Upper lobe of left lung (tissue), 6 donors: ENCODE data around the gene GUCY1A1. TPM values are rescaled to one million over a fixed set of nuclear protein-coding genes. Genes with fewer than 3 reads are reported as not detected.

Experiments used
- ATAC-seq, 2 donors: fragments of 200-7000 bp; cut with Tn5 transposase; one replicate each; pipeline ENCODE4 v1.9.1; 2022; ENCODE audit warnings: mild to moderate bottlenecking in 2 of 2, moderate library complexity in 2 of 2; ENCODE audit not compliant: low FRiP score in 2 of 2
- DNase-seq, 2 donors: peaks; one replicate each; pipeline ENCODE4 v3.0.0-alpha.2; 2019 to 2020
- H3K27ac ChIP-seq, 4 donors: fragments of 200-600 bp; sonication (generic); one replicate each; pipeline ENCODE4 v1.5.1; 2016 to 2019
- H3K27me3 ChIP-seq, 4 donors: fragments of 200-600 bp; sonication (generic); one replicate each; pipeline ENCODE4 v1.5.1; 2017 to 2019
- H3K36me3 ChIP-seq, 4 donors: fragments of 200-600 bp; sonication (generic); one replicate each; pipeline ENCODE4 v1.5.1; 2016 to 2019
- H3K4me1 ChIP-seq, 4 donors: fragments of 200-600 bp; sonication (generic); one replicate each; pipeline ENCODE4 v1.5.1; 2018 to 2019
- H3K4me3 ChIP-seq, 4 donors: fragments of 200-600 bp; sonication (generic); one replicate each; pipeline ENCODE4 v1.5.1; 2017 to 2019; ENCODE audit warnings: mild to moderate bottlenecking in 2 of 4, moderate library complexity in 1 of 4
- H3K9me3 ChIP-seq, 4 donors: fragments of 200-600 bp; sonication (generic); one replicate each; pipeline ENCODE4 v1.5.1; 2018 to 2019
- CTCF ChIP-seq, 6 experiments: fragments of 450-650 bp in 4 of 6; fragments of 200-600 bp in 2 of 6; sonication (generic) in 2 of 6; IDR thresholded peaks; one replicate each; pipeline ENCODE4 v1.5.1; 2016 to 2019; ENCODE audit warnings: antibody characterized with exemption in 6 of 6
- EP300 ChIP-seq, 4 donors: sonication (generic); formaldehyde crosslinking; IDR thresholded peaks; one replicate each; pipeline ENCODE4 v1.5.1; 2017; ENCODE audit warnings: antibody characterized with exemption in 4 of 4, control low read depth in 2 of 4
- POLR2A ChIP-seq, 4 donors: fragments of 450-650 bp; IDR thresholded peaks; one replicate each; pipeline ENCODE4 v1.5.1; 2016 to 2017; ENCODE audit warnings: antibody characterized with exemption in 4 of 4, mild to moderate bottlenecking in 2 of 4
- POLR2AphosphoS5 ChIP-seq, 2 donors: sonication (generic); formaldehyde crosslinking; IDR thresholded peaks; one replicate each; pipeline ENCODE4 v1.5.1; 2017; ENCODE audit warnings: antibody characterized with exemption in 2 of 2
- WGBS, 2 donors: methylation state at CpG; one replicate each; pipeline ENCODE4 v1.1.5; 2017 to 2018; 5-methylcytosine and 5-hydroxymethylcytosine counted together
- total RNA-seq, 6 donors: library from RNA; depleted of rRNA in 4 of 6; stranded (reverse); fragments of >200 nt in 4 of 6; gene quantifications; one replicate each; pipeline versions ENCODE4 v1.1.0 to v1.2.1, GENCODE V29; 2016 to 2021
- donor health status: DM: no; HTN: no; CAD: no; lungs with moderate emphysema.
- donor health status: DM: no; HTN: yes; CAD: no; lungs with severe emphysema.

GUCY1A1 gene
- total RNA-seq, 6 donors from 2014 or later, result 19.0 to 67.1 (median 44.2) TPM

DNA sequence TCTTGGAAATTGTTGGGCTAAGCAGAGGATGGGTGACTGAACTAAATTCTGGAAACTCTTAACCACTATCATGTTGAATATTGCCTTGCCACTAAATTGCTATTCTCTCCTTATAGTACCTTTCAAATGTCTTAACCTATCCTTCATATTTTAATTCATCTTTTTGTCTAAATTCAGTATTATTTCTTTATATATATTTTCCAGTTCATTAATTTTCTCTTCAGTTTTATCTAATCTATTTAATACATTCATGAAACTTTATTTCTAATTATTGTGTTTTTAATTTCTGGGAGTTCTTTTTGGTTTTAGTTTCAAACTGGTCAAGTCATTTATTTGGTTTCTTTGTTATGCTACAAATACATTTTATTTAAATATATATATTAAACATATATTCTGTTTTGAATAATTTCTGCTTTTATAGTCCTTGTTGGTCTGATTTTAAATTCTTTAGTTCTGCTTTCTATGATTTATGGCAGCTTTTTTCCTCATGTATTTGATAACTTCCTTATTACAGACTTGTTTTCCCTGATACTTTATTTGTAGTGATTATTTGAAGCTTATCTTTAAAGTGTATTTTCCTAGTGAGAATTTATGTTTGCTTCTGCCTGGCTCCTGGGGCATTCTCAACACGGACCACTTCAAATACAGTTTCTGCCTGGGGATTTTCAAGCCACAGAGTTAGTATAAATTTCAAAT, 8.5 kb upstream of the GUCY1A1 start:
- Histone ChIP-seq H3K4me1 (peaks cover 0 to 5% (median 0%) of the 10 kb centered on the region in 4 donors), H3K27ac (no peak overlapping the region), H3K27me3 (no peaks in the 10 kb centered on the region), H3K9me3 (no peaks in the 10 kb centered on the region), H3K36me3 (no peaks in the 10 kb centered on the region), H3K4me3 (no peak overlapping the region)
- TF ChIP-seq POLR2AphosphoS5 (IDR thresholded peaks at IDR 0.05) (no peak), CTCF (IDR thresholded peaks at IDR 0.05) (no peak), POLR2A (IDR thresholded peaks at IDR 0.05) (no peak), EP300 (IDR thresholded peaks at IDR 0.05) (no peak)
- ATAC-seq (no peak), DNase-seq (no peak)
- 24 to 38% methylated on average over 1 of the region's 1 CpG for WGBS, 2 donors

- DNase-seq, result no peak
- Histone ChIP-seq H3K4me3 (no peak overlapping the region), H3K4me1 (peaks cover 0 to 5% (median 0%) of the 10 kb centered on the region in 4 donors), H3K27ac (peak overlapping the region in 1 of 4 donors; percentile 10), H3K36me3 (no peaks in the 10 kb centered on the region), H3K9me3 (no peaks in the 10 kb centered on the region), H3K27me3 (no peaks in the 10 kb centered on the region)
- no peak for TF ChIP-seq POLR2A (IDR thresholded peaks at IDR 0.05)
- no peak for TF ChIP-seq POLR2AphosphoS5 (IDR thresholded peaks at IDR 0.05)
- TF ChIP-seq CTCF (IDR thresholded peaks at IDR 0.05), result no peak
- TF ChIP-seq EP300 (IDR thresholded peaks at IDR 0.05), result no peak
- ATAC-seq, result no peak
- WGBS, 2 donors, result 59 to 80% methylated on average over 1 of the region's 1 CpG
Observed at GRCh38 chr4:155658681-155659064, 8.0 kb upstream of the GUCY1A1 start.

GRCh38 chr4:155659176-155659575, 7.5 kb upstream of the GUCY1A1 start:
- Histone ChIP-seq H3K36me3 (no peaks in the 10 kb centered on the region), H3K27me3 (no peaks in the 10 kb centered on the region), H3K27ac (peak overlapping the region in 1 of 4 donors; percentile 10), H3K4me3 (no peak overlapping the region), H3K9me3 (no peaks in the 10 kb centered on the region), H3K4me1 (peaks cover 0 to 5% (median 0%) of the 10 kb centered on the region in 4 donors)
- DNase-seq (no peak), ATAC-seq (no peak)
- TF ChIP-seq CTCF (IDR thresholded peaks at IDR 0.05), result no peak
- no peak for TF ChIP-seq POLR2AphosphoS5 (IDR thresholded peaks at IDR 0.05)
- no peak for TF ChIP-seq POLR2A (IDR thresholded peaks at IDR 0.05)
- TF ChIP-seq EP300 (IDR thresholded peaks at IDR 0.05), result no peak
- 70 to 72% methylated on average over 1 of the region's 1 CpG for WGBS, 2 donors

GRCh38 chr4:155660436-155660835, 6.2 kb upstream of the GUCY1A1 start:
- H3K27me3 ChIP-seq, result no peaks in the 10 kb centered on the region
- no peak overlapping the region for H3K4me3 ChIP-seq
- H3K9me3 ChIP-seq, result no peaks in the 10 kb centered on the region
- peaks cover 0 to 5% (median 0%) of the 10 kb centered on the region in 4 donors for H3K4me1 ChIP-seq
- no peak for DNase-seq
- 70 to 77% methylated on average over 2 of the region's 2 CpGs for WGBS, 2 donors
- TF ChIP-seq POLR2A (IDR thresholded peaks at IDR 0.05), result no peak
- TF ChIP-seq POLR2AphosphoS5 (IDR thresholded peaks at IDR 0.05), result no peak
- no peak for TF ChIP-seq EP300 (IDR thresholded peaks at IDR 0.05)
- TF ChIP-seq CTCF (IDR thresholded peaks at IDR 0.05), result no peak
- H3K36me3 ChIP-seq, result no peaks in the 10 kb centered on the region
- no peak overlapping the region for H3K27ac ChIP-seq
- no peak for ATAC-seq

- H3K27me3 ChIP-seq, result no peaks in the 10 kb centered on the region
- peak overlapping the region in 1 of 4 donors; percentile 86 for H3K27ac ChIP-seq
- no peak for DNase-seq
- TF ChIP-seq POLR2A (IDR thresholded peaks at IDR 0.05), result no peak
- no peak for TF ChIP-seq POLR2AphosphoS5 (IDR thresholded peaks at IDR 0.05)
- TF ChIP-seq CTCF (IDR thresholded peaks at IDR 0.05), result no peak
- TF ChIP-seq EP300 (IDR thresholded peaks at IDR 0.05), result no peak
- H3K36me3 ChIP-seq, result no peaks in the 10 kb centered on the region
- H3K4me3 ChIP-seq, result no peak overlapping the region
- H3K4me1 ChIP-seq, result peaks cover 0 to 12% (median 0%) of the 10 kb centered on the region in 4 donors
- WGBS, 2 donors, result 78 to 79% methylated on average over 2 of the region's 2 CpGs
- H3K9me3 ChIP-seq, result no peaks in the 10 kb centered on the region
- no peak for ATAC-seq
Observed at GRCh38 chr4:155665054-155665453, 1.6 kb upstream of the GUCY1A1 start.
